K562 (cell line): ENCODE data around the gene MBD3. TPM values are rescaled to one million over a fixed set of nuclear protein-coding genes. Genes with fewer than 3 reads are reported as not detected.

ENCODE experiments used
- AFF1 ChIP-seq, 2 experiments: fragments of 450-650 bp; IDR thresholded peaks; 2 replicates each; pipeline ENCODE4 v1.6.1; 2018; ENCODE audit warnings: mild to moderate bottlenecking in 2 of 2, low read depth in 1 of 2; ENCODE audit not compliant: partially characterized antibody in 2 of 2
- ARHGAP35 ChIP-seq: fragments of 450-650 bp; IDR thresholded peaks from 2 replicates; pipeline ENCODE4 v1.6.1; 2018; ENCODE audit not compliant: partially characterized antibody
- ARID2 ChIP-seq: fragments of 450-650 bp; IDR thresholded peaks from 2 replicates; pipeline ENCODE4 v1.6.1; 2017; ENCODE audit warnings: antibody characterized with exemption, mild to moderate bottlenecking
- BCLAF1 ChIP-seq, 2 experiments: fragments of 450-650 bp in 1 of 2; IDR thresholded peaks; 2 replicates each; pipeline ENCODE4 v1.6.1; 2011 to 2017; ENCODE audit warnings: low read depth in 2 of 2, antibody characterized with exemption in 1 of 2, borderline replicate concordance in 1 of 2, low read length in 1 of 2, mild to moderate bottlenecking in 1 of 2, mixed read lengths in 1 of 2; ENCODE audit not compliant: control insufficient read depth in 1 of 2
- CTBP1 ChIP-seq: fragments of 450-650 bp; IDR thresholded peaks from 2 replicates; pipeline ENCODE4 v1.6.1; 2016; ENCODE audit warnings: borderline replicate concordance
- SMAD4 ChIP-seq: fragments of 250-450 bp; sonication (Bioruptor Pico); conservative IDR thresholded peaks from 2 replicates; pipeline ENCODE4 v1.8.0; 2021; ENCODE audit warnings: inconsistent platforms, mild to moderate bottlenecking, moderate library complexity
- STAT6 ChIP-seq: sonication (generic); formaldehyde crosslinking; IDR thresholded peaks from 2 replicates; pipeline ENCODE4 v1.8.1; 2023; ENCODE audit warnings: mild to moderate bottlenecking, missing genetic modification reagents
- TAF7 ChIP-seq: fragments of 450-650 bp; IDR thresholded peaks from 2 replicates; pipeline ENCODE4 v1.6.1; 2016; ENCODE audit warnings: missing genetic modification characterization, missing compliant biosample characterization
- ZBTB17 ChIP-seq: fragments of 450-650 bp; formaldehyde crosslinking; IDR thresholded peaks from 2 replicates; pipeline ENCODE4 v1.4.0; 2020; ENCODE audit warnings: mild to moderate bottlenecking
- ZHX1 ChIP-seq: fragments of 150-350 bp; conservative IDR thresholded peaks from 2 replicates; pipeline ENCODE4 v1.6.1; 2014; ENCODE audit warnings: low read length
- ZSCAN32 ChIP-seq: fragments of 450-650 bp; formaldehyde crosslinking; IDR thresholded peaks from 2 replicates; pipeline ENCODE4 v1.4.0; 2020; ENCODE audit warnings: mild to moderate bottlenecking, moderate library complexity
- polyA plus RNA-seq, 8 experiments: library from polyadenylated mRNA; depleted of rRNA in 4 of 8; stranded (reverse) in 5 of 8; unstranded in 3 of 8; fragments of >200 nt; fragmentation: Nextera tagmentation in 2 of 8; fragmentation: Illumina TruSeq in 1 of 8; extraction: Ambion mirVana in 2 of 8; extraction: Trizol in 1 of 8; gene quantifications; 2 replicates each; pipeline versions ENCODE4 v1.2.1 to v1.2.3, GENCODE V29; 2011 to 2014; ENCODE audit warnings: inconsistent platforms in 1 of 8, missing spikeins in 1 of 8
- total RNA-seq, 7 experiments: library from RNA; depleted of rRNA in 6 of 7; stranded (reverse); fragments of >200 nt in 6 of 7; fragmentation: Illumina TruSeq in 2 of 7; extraction: Trizol in 2 of 7; gene quantifications; 2 replicates each; pipeline versions ENCODE4 v1.2.1 to v1.2.3, GENCODE V29; 2011 to 2021; ENCODE audit warnings: low replicate concordance in 1 of 7

MBD3 gene
- total and polyA plus RNA-seq, 9 of the 15 experiments (the other 6 are each of a cell fraction or from before 2014, with no cell fraction given): 0.24 to 137 (median 30.9) TPM

- no peak for TF ChIP-seq ARID2
- TF ChIP-seq STAT6 (CRISPR knock-in tag): no peak
- no peak for TF ChIP-seq ZHX1
- TF ChIP-seq TAF7 (tag): no peak
- TF ChIP-seq SMAD4: no peak
- TF ChIP-seq CTBP1: peak; percentile 52; the same call in 1 of the 2 replicates
- no peak for TF ChIP-seq AFF1 (IDR thresholded peaks at IDR 0.05; ENCODE audit: low read depth in 1 of 2, partially characterized antibody in 2 of 2)
- no peak for TF ChIP-seq BCLAF1 (IDR thresholded peaks at IDR 0.05; ENCODE audit: borderline replicate concordance in 1 of 2, control insufficient read depth in 1 of 2, low read depth in 2 of 2, low read length in 1 of 2)
- TF ChIP-seq ARHGAP35: no peak
- TF ChIP-seq ZSCAN32 (CRISPR knock-in tag): no peak
- no peak for TF ChIP-seq ZBTB17 (CRISPR knock-in tag)
Measured at GRCh38 chr19:1567116-1567847, 25.4 kb downstream of the MBD3 start (continued).
